ENCODE measurements around the gene PCDH9. TPM values are rescaled to one million over a fixed set of nuclear protein-coding genes. Genes with fewer than 3 reads are reported as not detected.

Gene PCDH9
- total RNA-seq, 4 donors from 2014 or later, result 2.8 to 22.4 (median 12.9) TPM

DNA sequence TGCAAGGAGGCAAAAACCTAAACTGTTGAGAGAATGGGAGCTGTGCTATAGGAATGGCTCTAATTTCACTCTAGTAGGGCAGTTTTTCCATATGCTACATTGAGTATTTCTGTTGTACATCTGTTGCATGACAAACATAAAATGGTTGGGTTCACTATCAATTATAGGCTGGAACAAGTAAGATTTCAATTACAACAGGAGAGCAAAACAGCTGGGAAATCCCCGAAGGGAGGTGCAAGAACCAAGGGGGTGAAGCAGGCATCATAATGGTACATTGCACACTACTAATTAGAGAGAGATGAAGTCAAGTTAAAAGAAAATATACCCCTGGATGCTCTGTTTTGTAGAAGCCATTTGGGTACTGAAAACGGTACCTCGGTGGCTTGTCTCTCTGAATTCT, 389.5 kb downstream of the PCDH9 start:
- Histone ChIP-seq H3K9me3 (no peaks in the 10 kb centered on the region), H3K27ac (no peak overlapping the region), H3K4me1 (no peaks in the 10 kb centered on the region), H3K4me3 (replicated peaks in 1 of 3) (no peak overlapping the region), H3K27me3 (no peaks in the 10 kb centered on the region), H3K36me3 (no peaks in the 10 kb centered on the region)
- 96% methylated on average over 3 of the region's 3 CpGs for WGBS, 2 donors
- DNase-seq, result no peak
- intact Hi-C loops (cut with DNase I), result no loop called here
- TF ChIP-seq POLR2A (IDR thresholded peaks at IDR 0.05), result no peak
- TF ChIP-seq, protein P1, sequence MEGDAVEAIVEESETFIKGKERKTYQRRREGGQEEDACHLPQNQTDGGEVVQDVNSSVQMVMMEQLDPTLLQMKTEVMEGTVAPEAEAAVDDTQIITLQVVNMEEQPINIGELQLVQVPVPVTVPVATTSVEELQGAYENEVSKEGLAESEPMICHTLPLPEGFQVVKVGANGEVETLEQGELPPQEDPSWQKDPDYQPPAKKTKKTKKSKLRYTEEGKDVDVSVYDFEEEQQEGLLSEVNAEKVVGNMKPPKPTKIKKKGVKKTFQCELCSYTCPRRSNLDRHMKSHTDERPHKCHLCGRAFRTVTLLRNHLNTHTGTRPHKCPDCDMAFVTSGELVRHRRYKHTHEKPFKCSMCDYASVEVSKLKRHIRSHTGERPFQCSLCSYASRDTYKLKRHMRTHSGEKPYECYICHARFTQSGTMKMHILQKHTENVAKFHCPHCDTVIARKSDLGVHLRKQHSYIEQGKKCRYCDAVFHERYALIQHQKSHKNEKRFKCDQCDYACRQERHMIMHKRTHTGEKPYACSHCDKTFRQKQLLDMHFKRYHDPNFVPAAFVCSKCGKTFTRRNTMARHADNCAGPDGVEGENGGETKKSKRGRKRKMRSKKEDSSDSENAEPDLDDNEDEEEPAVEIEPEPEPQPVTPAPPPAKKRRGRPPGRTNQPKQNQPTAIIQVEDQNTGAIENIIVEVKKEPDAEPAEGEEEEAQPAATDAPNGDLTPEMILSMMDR (IDR thresholded peaks at IDR 0.05), result no peak

DNA sequence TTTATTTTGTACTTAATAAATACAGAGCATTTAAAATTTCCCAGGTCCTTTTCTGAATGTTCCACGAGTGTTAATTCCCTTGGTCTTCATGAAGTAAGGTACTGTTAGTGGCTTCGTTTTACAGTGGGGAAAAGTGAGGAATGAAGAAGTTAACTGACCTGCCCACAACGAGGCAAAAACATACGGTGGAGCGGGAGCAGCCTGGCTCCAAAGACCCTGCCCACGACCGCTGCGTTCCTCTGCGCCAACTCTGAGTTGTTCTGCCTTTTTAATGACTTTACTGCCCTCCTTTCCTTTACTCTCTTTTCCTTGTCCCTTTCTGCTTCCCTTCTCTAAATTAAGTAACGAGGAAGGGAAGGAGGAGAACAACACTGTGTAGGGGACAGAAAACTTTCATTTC, 392.9 kb downstream of the PCDH9 start:
- Histone ChIP-seq H3K4me1 (peaks cover 0 to 5% of the 10 kb centered on the region in 2 donors), H3K36me3 (no peaks in the 10 kb centered on the region), H3K4me3 (replicated peaks in 1 of 3) (no peak overlapping the region), H3K9me3 (no peaks in the 10 kb centered on the region), H3K27me3 (no peaks in the 10 kb centered on the region), H3K27ac (no peak overlapping the region)
- DNase-seq, result no peak
- intact Hi-C loops (cut with DNase I), result no loop called here
- 80 to 89% methylated on average over 10 of the region's 10 CpGs for WGBS, 2 donors
- TF ChIP-seq POLR2A (IDR thresholded peaks at IDR 0.05), result no peak
- TF ChIP-seq, protein P1 (IDR thresholded peaks at IDR 0.05), result no peak

DNA sequence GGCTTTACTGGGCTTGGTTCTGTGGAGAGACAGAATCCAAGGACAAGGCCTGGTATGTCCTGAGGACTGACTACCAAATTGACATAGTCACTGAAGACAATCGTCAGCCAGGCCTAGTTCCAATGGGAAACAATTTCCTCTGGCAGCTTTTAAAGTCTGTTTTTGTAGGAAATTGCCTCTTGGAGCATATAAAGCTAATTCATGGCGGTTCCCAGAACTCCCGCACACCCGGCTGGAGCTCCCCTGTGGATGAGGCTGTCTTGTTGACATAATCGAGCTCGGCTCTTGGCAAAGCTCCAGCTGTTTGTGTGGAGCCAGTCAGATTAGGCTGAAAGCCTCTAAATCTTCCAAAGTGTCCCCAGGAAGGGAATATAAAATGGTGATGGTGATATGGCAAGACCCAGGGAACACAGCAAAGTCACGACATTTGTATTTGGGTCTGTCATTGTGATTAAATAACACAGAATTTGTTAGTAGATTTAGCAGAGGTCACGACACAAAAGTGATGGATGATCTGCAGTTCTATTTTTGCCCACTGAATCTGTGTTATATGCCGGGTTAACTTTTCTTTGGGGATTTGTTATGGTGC, 395.0 kb downstream of the PCDH9 start:
- H3K27me3 ChIP-seq, result no peaks in the 10 kb centered on the region
- H3K4me1 ChIP-seq, result peaks cover 0 to 5% of the 10 kb centered on the region in 2 donors
- H3K27ac ChIP-seq, result no peak overlapping the region
- peak; percentile 80 to 89 for DNase-seq
- 25 to 26% methylated on average over 9 of the region's 9 CpGs for WGBS, 2 donors
- no peak overlapping the region for H3K4me3 ChIP-seq (replicated peaks in 1 of 3)
- TF ChIP-seq, protein P1 (IDR thresholded peaks at IDR 0.05), result no peak
- TF ChIP-seq POLR2A (IDR thresholded peaks at IDR 0.05), result no peak
- H3K36me3 ChIP-seq, result no peaks in the 10 kb centered on the region
- no peaks in the 10 kb centered on the region for H3K9me3 ChIP-seq
- intact Hi-C loops (cut with DNase I), result no loop called here

DNA sequence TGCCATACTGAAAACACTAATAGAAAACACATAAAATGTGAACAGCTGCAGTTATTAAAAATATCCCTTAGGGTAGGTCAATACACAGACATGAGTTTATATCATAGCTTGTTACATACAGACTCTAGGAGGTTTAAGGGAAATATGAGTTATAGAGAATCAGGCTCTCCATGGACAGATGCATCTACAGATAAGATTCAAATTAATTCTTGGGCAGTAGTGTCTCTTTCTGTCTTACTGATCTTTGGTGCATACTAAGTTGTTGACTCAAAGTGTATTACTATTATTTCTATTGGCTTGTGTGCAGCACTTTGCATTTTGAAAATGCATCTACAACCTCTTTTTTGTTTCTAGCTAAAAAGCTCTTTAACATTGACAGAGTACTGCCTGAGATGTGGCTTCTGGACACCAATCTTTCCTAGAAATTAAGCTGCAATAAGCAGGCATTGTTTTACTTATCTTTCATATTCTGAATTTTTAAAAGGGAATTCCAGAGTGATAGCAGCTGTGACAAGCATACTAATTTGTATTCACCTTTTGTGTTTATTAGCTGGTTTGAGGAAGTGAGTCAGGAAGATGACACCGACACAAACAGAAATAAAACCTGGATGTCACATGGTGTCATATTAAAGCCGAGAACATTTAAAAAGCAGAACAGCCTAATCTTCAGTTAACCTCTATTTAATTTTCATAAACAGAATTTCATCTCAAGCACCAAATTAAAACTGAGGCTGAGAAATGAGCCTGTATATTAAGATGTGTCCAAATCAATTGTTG, 399.0 kb downstream of the PCDH9 start:
- H3K4me3 ChIP-seq (replicated peaks in 1 of 3), result no peak overlapping the region
- H3K4me1 ChIP-seq, result peaks cover 0 to 5% of the 10 kb centered on the region in 2 donors
- H3K27ac ChIP-seq, result no peak overlapping the region
- H3K36me3 ChIP-seq, result no peaks in the 10 kb centered on the region
- TF ChIP-seq POLR2A (IDR thresholded peaks at IDR 0.05), result no peak
- TF ChIP-seq, protein P1 (IDR thresholded peaks at IDR 0.05), result no peak
- H3K27me3 ChIP-seq, result no peaks in the 10 kb centered on the region
- H3K9me3 ChIP-seq, result no peaks in the 10 kb centered on the region
- DNase-seq, result no peak
- WGBS, 2 donors, result 74 to 83% methylated on average over 2 of the region's 2 CpGs
- intact Hi-C loops (cut with DNase I), result no loop called here

DNA sequence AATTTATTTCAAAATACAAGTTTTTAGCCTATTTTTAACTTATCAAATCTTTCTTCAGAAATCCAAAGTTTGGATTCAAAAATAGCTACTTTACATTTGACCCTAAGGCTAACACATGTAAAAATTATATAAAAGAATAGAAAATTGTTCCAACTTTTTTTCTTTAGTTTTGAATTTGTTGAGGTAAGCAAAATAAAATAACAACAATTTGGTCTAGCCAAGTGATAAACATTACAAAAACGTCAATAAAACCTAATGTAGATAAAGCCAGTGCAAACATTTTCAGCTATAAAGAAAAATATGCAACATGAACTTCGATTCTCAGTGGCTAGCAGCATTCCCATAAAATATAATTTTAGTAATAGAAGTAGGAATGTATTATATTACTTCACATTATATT, 400.3 kb downstream of the PCDH9 start:
- TF ChIP-seq, protein P1 (IDR thresholded peaks at IDR 0.05), result no peak
- TF ChIP-seq POLR2A (IDR thresholded peaks at IDR 0.05), result no peak
- peaks cover 0 to under 1% of the 10 kb centered on the region in 2 donors for H3K4me1 ChIP-seq
- DNase-seq, result no peak
- no peaks in the 10 kb centered on the region for H3K9me3 ChIP-seq
- no peaks in the 10 kb centered on the region for H3K27me3 ChIP-seq
- intact Hi-C loops (cut with DNase I), result no loop called here
- no peak overlapping the region for H3K27ac ChIP-seq
- 83 to 87% methylated on average over 2 of the region's 2 CpGs for WGBS, 2 donors
- H3K4me3 ChIP-seq (replicated peaks in 1 of 3), result no peak overlapping the region
- no peaks in the 10 kb centered on the region for H3K36me3 ChIP-seq

All from thyroid gland (tissue), 4 donors.